HCT116 (cell line): ENCODE results near the gene GALNT14. TPM values are rescaled to one million over a fixed set of nuclear protein-coding genes. Genes with fewer than 3 reads are reported as not detected.

Experiments used
- ATAC-seq: fragments of 200-7000 bp; cut with Tn5 transposase; 2 replicates; pipeline ENCODE4 v1.9.1; 2020; ENCODE audit warnings: mild to moderate bottlenecking, moderate library complexity
- BruUV-seq: library from RNA; stranded (reverse); fragments of 400-500 nt; replicated peaks from 2 replicates; lab custom pipeline; 2021; lab: Mats Ljungman, UMichigan
- CTCF ChIA-PET: fragments of 300-600 bp; sonication (Branson Sonifier 250); formaldehyde crosslinking; loops from one replicate; lab custom pipeline; 2021; ENCODE audit warnings: antibody characterized with exemption; lab: Charles Lee
- POLR2A ChIA-PET: fragments of 300-600, 350-600 bp; sonication (Branson Sonifier 250); formaldehyde crosslinking; loops from one replicate; lab custom pipeline; 2021; ENCODE audit warnings: antibody characterized with exemption; lab: Charles Lee
- RAD21 ChIA-PET, 2 experiments: fragments of 300-600 bp; sonication (Branson Sonifier 250); formaldehyde crosslinking; loops; one replicate each; lab custom pipeline; 2023; ENCODE audit warnings: low total read pairs in 2 of 2; ENCODE audit not compliant: uncharacterized antibody in 2 of 2, unreplicated experiment in 2 of 2, low non-redundant PET in 1 of 2; lab: Charles Lee
- DNase-seq: peaks from one replicate; pipeline ENCODE4 v3.0.0-alpha.2; 2010; ENCODE audit warnings: low read depth, low spot score
- H2AFZ ChIP-seq: fragments of 200-600 bp; shearing (Covaris generic), sonication (generic); 2 replicates; pipeline ENCODE4 v1.6.1; 2017; ENCODE audit warnings: low read depth, mixed run types, mixed read lengths, antibody characterized with exemption, low read length; ENCODE audit not compliant: poor library complexity, severe bottlenecking
- H3K27ac ChIP-seq: 2 replicates; pipeline ENCODE4 v1.5.1; 2012; ENCODE audit warnings: low read depth, low read length
- H3K27me3 ChIP-seq: fragments of 200-600 bp; sonication (generic); 2 replicates; pipeline ENCODE4 v1.6.1; 2016; ENCODE audit warnings: mixed run types, low read length, mixed read lengths; ENCODE audit not compliant: insufficient read depth
- H3K36me3 ChIP-seq, 2 experiments: fragments of 200-500 bp in 1 of 2; fragments of 200-600 bp in 1 of 2; sonication (Bioruptor generic) in 1 of 2; sonication (generic) in 1 of 2; 2 replicates each; pipeline versions ENCODE4 v1.5.1 to v1.6.1; 2014 to 2016; ENCODE audit warnings: low read length in 2 of 2, inconsistent platforms in 1 of 2, mixed read lengths in 1 of 2, mixed run types in 1 of 2; ENCODE audit not compliant: insufficient read depth in 2 of 2, control insufficient read depth in 1 of 2
- H3K4me1 ChIP-seq, 2 experiments: fragments of 200-600 bp in 1 of 2; sonication (generic) in 1 of 2; 2 replicates each; pipeline versions ENCODE4 v1.5.1 to v1.6.1; 2012 to 2017; ENCODE audit warnings: low read length in 2 of 2, inconsistent platforms in 1 of 2, mild to moderate bottlenecking in 1 of 2, mixed read lengths in 1 of 2, mixed run types in 1 of 2, moderate library complexity in 1 of 2; ENCODE audit not compliant: insufficient read depth in 2 of 2, control insufficient read depth in 1 of 2
- H3K4me2 ChIP-seq: fragments of 200-600 bp; sonication (generic); 2 replicates; pipeline ENCODE4 v1.6.1; 2017; ENCODE audit warnings: mixed run types, low read length, mixed read lengths
- H3K4me3 ChIP-seq, 2 experiments: fragments of 200-600 bp in 1 of 2; sonication (generic) in 1 of 2; replicated peaks in 1 of 2; 2 replicates each; pipeline ENCODE4 v1.5.1; 2011 to 2016; ENCODE audit warnings: low read length in 2 of 2, control low read depth in 1 of 2, low read depth in 1 of 2, mild to moderate bottlenecking in 1 of 2, mixed read lengths in 1 of 2, mixed run types in 1 of 2
- H3K79me2 ChIP-seq: fragments of 200-600 bp; sonication (generic); 2 replicates; pipeline ENCODE4 v1.6.1; 2017; ENCODE audit warnings: mild to moderate bottlenecking, mixed run types, low read length, moderate library complexity, mixed read lengths; ENCODE audit not compliant: insufficient read depth
- H3K9ac ChIP-seq: fragments of 200-600 bp; sonication (generic); 2 replicates; pipeline ENCODE4 v1.6.1; 2016; ENCODE audit warnings: low read length, mixed read lengths
- H3K9me2 ChIP-seq: fragments of 200-600 bp; sonication (generic), shearing (Covaris generic); 2 replicates; pipeline ENCODE4 v1.6.1; 2017; ENCODE audit warnings: mixed run types, mild to moderate bottlenecking, moderate library complexity; ENCODE audit not compliant: insufficient read depth
- H3K9me3 ChIP-seq, 2 experiments: fragments of 200-500 bp in 1 of 2; fragments of 200-600 bp in 1 of 2; sonication (Bioruptor generic) in 1 of 2; sonication (generic) in 1 of 2; 2 replicates each; pipeline ENCODE4 v1.6.1; 2014 to 2017; ENCODE audit warnings: low read length in 2 of 2, mixed read lengths in 2 of 2, inconsistent platforms in 1 of 2, low read depth in 1 of 2, mild to moderate bottlenecking in 1 of 2, mixed run types in 1 of 2, moderate library complexity in 1 of 2; ENCODE audit not compliant: control insufficient read depth in 1 of 2, insufficient read depth in 1 of 2
- H4K20me1 ChIP-seq: fragments of 200-600 bp; sonication (generic), shearing (Covaris generic); 2 replicates; pipeline ENCODE4 v1.6.1; 2017; ENCODE audit warnings: mixed run types, mild to moderate bottlenecking, moderate library complexity; ENCODE audit not compliant: insufficient read depth
- EGR1 ChIP-seq: IDR thresholded peaks from 2 replicates; pipeline ENCODE4 v1.6.1; 2012; ENCODE audit warnings: low read depth
- ELF1 ChIP-seq: IDR thresholded peaks from 2 replicates; pipeline ENCODE4 v1.6.1; 2012; ENCODE audit warnings: low read depth, borderline replicate concordance
- MAX ChIP-seq: IDR thresholded peaks from 2 replicates; pipeline ENCODE4 v1.6.1; 2012
- SIN3A ChIP-seq: IDR thresholded peaks from 2 replicates; pipeline ENCODE4 v1.6.1; 2012; ENCODE audit warnings: low read depth
- intact Hi-C: fragments of 100-400 bp; cut with micrococcal nuclease; formaldehyde crosslinking; loops from 2 replicates; pipeline ENCODE4 v1.10.0; 2022
- total RNA-seq: library from RNA; stranded (reverse); gene quantifications from one replicate; pipeline ENCODE4 v1.2.1, GENCODE V29; 2021; ENCODE audit not compliant: unreplicated experiment

GALNT14 gene
- total RNA-seq, 1 experiment from 2014 or later: 11.2 TPM

DNA sequence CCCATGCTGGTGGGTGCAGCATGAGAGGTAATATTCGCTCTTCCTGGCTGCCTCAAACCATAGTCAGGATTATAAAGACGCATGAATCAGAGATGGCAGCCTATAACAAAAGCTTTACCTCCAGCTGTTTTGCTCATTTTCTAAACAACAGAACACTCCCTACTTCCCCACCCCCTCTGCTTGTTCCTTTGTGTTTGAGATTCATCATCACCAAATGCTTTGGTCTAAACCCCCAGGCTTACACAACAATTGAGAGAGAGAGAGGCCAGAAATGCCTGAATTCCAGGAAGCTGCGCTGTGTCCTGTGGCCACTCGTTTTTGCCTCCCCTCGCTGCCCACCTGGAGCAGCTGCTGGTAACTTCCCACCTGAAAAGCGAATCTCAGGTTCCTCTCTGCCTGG, 252.2 kb downstream of the GALNT14 start:
- H3K4me2 ChIP-seq: no peak overlapping the region
- no peak overlapping the region for H3K27ac ChIP-seq
- H3K4me3 ChIP-seq: no peak overlapping the region
- ATAC-seq: no peak
- ChIA-PET POLR2A (no interaction called here), CTCF (no interaction called here), RAD21 (no interaction called here)
- no peak overlapping the region for H3K9ac ChIP-seq
- BruUV-seq: no TSS peak
- H4K20me1 ChIP-seq: no peaks in the 10 kb centered on the region
- no peaks in the 10 kb centered on the region for H3K79me2 ChIP-seq
- TF ChIP-seq ELF1: no peak
- no peak for TF ChIP-seq SIN3A
- H3K27me3 ChIP-seq: no peaks in the 10 kb centered on the region
- intact Hi-C loops: no loop called here
- H3K4me1 ChIP-seq: no peaks in the 10 kb centered on the region
- no peaks in the 10 kb centered on the region for H3K9me3 ChIP-seq
- H2AFZ ChIP-seq: no peak overlapping the region
- no peaks in the 10 kb centered on the region for H3K36me3 ChIP-seq
- DNase-seq: no peak
- H3K9me2 ChIP-seq: no peaks in the 10 kb centered on the region

GRCh38 chr2:30883822-30884221, 254.4 kb downstream of the GALNT14 start:
- Histone ChIP-seq H3K36me3 (no peaks in the 10 kb centered on the region), H3K4me2 (no peak overlapping the region), H3K4me3 (no peak overlapping the region), H2AFZ (no peak overlapping the region), H3K9me3 (no peaks in the 10 kb centered on the region), H3K79me2 (no peaks in the 10 kb centered on the region), H3K27ac (no peak overlapping the region), H3K4me1 (no peaks in the 10 kb centered on the region), H3K9me2 (no peaks in the 10 kb centered on the region), H3K9ac (no peak overlapping the region)
- DNase-seq (no peak), ATAC-seq (no peak)
- POLR2A ChIA-PET: no interaction called here
- no TSS peak for BruUV-seq
- RAD21 ChIA-PET: no interaction called here
- intact Hi-C loops: no loop called here
- CTCF ChIA-PET: no interaction called here
- no peak for TF ChIP-seq EGR1
- no peak for TF ChIP-seq ELF1
- no peak for TF ChIP-seq MAX
- TF ChIP-seq, all 23 proteins: peak for 0
- Histone ChIP-seq H4K20me1 (no peaks in the 10 kb centered on the region), H3K27me3 (peaks cover 3% of the 10 kb centered on the region; the same call in 1 of the 2 replicates)
